ENCODE results near the gene HOXB5. TPM values are rescaled to one million over a fixed set of nuclear protein-coding genes. Genes with fewer than 3 reads are reported as not detected.
A peak's percentile ranks its signal among the peaks of the same experiment; 100 is the strongest.

The HOXB5 gene
- total and polyA plus RNA-seq, 2 of the 4 experiments (the other 2 are of a cell fraction), result 0.54 to 18.0 TPM

DNA sequence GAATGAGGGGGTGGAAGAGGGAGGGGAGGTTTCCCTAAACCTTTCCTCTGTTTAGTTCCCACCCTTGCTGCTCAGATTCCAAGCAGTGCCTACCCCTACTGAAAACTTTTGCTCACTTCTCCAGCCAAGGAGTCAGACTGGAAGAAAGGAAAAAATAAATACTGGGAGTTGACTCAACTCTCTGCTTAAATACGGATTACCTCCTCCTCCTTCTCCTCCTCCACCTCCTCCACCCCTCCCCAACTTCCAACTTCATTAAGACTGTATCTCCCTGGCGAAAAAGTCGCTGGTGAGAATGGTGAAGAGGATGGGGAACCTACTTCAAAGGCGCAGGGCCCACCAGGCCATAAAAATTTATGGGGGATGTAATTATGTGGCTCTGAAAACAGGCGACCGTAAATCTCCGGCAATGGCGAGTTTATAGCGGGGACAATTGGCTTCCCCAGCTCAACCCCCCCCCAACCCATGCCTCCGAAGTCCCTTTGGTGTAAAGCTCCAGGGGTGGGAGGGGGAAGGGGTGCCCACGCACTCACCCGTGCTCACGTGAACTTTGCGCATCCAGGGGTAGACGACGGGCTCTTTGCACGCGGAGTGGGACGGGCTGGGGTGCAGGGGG lies 16.1 kb downstream of the HOXB5 start:
- Histone ChIP-seq H4K91ac (ENCODE audit: insufficient read depth, low read depth, low read length) (peak overlapping the region; percentile 93), H4K8ac (ENCODE audit: low read depth in 2 of 2, low read length in 2 of 2) (peak overlapping the region; percentile 87 to 93), H2BK5ac (ENCODE audit: low read depth, low read length, poor library complexity, severe bottlenecking) (peak overlapping the region; percentile 99), H4K20me1 (ENCODE audit: insufficient read depth, low read length) (peaks cover 5% of the 10 kb centered on the region), H3K4ac (ENCODE audit: low read depth, low read length) (peak overlapping the region; percentile 93), H2AFZ (replicated peaks; ENCODE audit: low read length, poor library complexity) (peak overlapping the region; percentile 11), H3K9me3 (ENCODE audit: control insufficient read depth, insufficient read depth, low read length) (no peaks in the 10 kb centered on the region), H3K18ac (ENCODE audit: low read depth, low read length) (peak overlapping the region; percentile 58), H3K4me3 (ENCODE audit: insufficient read depth, low read depth, low read length) (peak overlapping the region; percentile 69), H3K4me1 (ENCODE audit: control insufficient read depth, insufficient read depth, low read length) (peaks cover 12% of the 10 kb centered on the region), H2BK120ac (ENCODE audit: low read depth, low read length) (peak overlapping the region; percentile 84), H3K9me1 (ENCODE audit: insufficient read depth, low read length) (no peaks in the 10 kb centered on the region), H3K36me3 (ENCODE audit: control insufficient read depth, insufficient read depth, low read length) (peaks cover 41% of the 10 kb centered on the region), H3K79me1 (ENCODE audit: low read depth in 1 of 2, low read length in 2 of 2) (no peaks in the 10 kb centered on the region), H3K27ac (ENCODE audit: insufficient read depth, low read length) (peak overlapping the region; percentile 98), H2BK15ac (ENCODE audit: low read depth, low read length) (peak overlapping the region; percentile 47; the same call in 1 of the 3 replicates), H3K27me3 (ENCODE audit: control insufficient read depth, insufficient read depth, low read length) (no peaks in the 10 kb centered on the region), H2AK5ac (ENCODE audit: low read depth, low read length) (peak overlapping the region; percentile 77), H2AK9ac (replicated peaks; ENCODE audit: low read depth, low read length, poor library complexity) (peak overlapping the region; percentile 90), H4K5ac (ENCODE audit: low read depth, low read length) (peak overlapping the region; percentile 68), H3K23ac (ENCODE audit: low read depth, low read length) (peak overlapping the region; percentile 98), H3K9ac (ENCODE audit: low read depth, low read length) (peak overlapping the region; percentile 97), H2BK20ac (ENCODE audit: low read depth, low read length) (peak overlapping the region; percentile 38; the same call in 1 of the 2 replicates), H3K4me2 (ENCODE audit: low read depth, low read length) (peak overlapping the region; percentile 92), H3K14ac (replicated peaks; ENCODE audit: low read depth, low read length) (peak overlapping the region; percentile 97), H3K56ac (ENCODE audit: extremely low read depth, insufficient read depth, low read length) (peak overlapping the region; percentile 91)
- no TSS peak for BruUV-seq (replicated peaks)
- intact Hi-C loops (cut with micrococcal nuclease) (no loop called here), in situ Hi-C loops (cut with MboI; ENCODE audit: low sequenced_read_pairs) (no loop called here), dilution Hi-C loops (cut with HindIII; ENCODE audit: low sequenced_read_pairs, unreplicated experiment) (no loop called here)
- POLR2A ChIA-PET (ENCODE audit: unreplicated experiment), result interaction anchor here (0.5 to 1.7 kb wide), 5 partner anchors 10 to 42 kb away, joined by 3 to 7 read pairs (median 4); no protein-coding TSS in a partner anchor
- ATAC-seq (ENCODE audit: low read depth) (peak; percentile 18), DNase-seq (peak; percentile 84)
- no CpG with 5 or more reads among the region's 19 CpGs for WGBS, 2 experiments (ENCODE audit: extremely low coverage in 2 of 2, insufficient read length in 1 of 2)
- CTCF ChIA-PET, result interaction anchor here (0.7 kb wide), 1 partner anchor 120 kb away, joined by 3 read pairs; no protein-coding TSS in a partner anchor
- peak; percentile 71 for TF ChIP-seq POLR2A (IDR thresholded peaks at IDR 0.05; ENCODE audit: low read depth, low read length)
- no peak for TF ChIP-seq RAD21 (IDR thresholded peaks at IDR 0.05; ENCODE audit: low read length)
- peak; percentile 57 for TF ChIP-seq BHLHE40 (IDR thresholded peaks at IDR 0.05; ENCODE audit: low read depth, low read length)
- TF ChIP-seq FOS (IDR thresholded peaks at IDR 0.05; ENCODE audit: low read depth, low read length), result no peak
- 0 out of 2 replicates have a peak, but pooled peaks have one; percentile 15 for TF ChIP-seq MAZ (IDR thresholded peaks at IDR 0.05; ENCODE audit: borderline replicate concordance, low read depth, low read length)
